A673 (cell line): ENCODE data around the gene MTR. TPM values are rescaled to one million over a fixed set of nuclear protein-coding genes. Genes with fewer than 3 reads are reported as not detected.

Experiments
- BruUV-seq: library from RNA; stranded (reverse); fragments of 400-500 nt; replicated peaks from 2 replicates; lab custom pipeline; 2021; lab: Mats Ljungman, UMichigan
- CTCF ChIA-PET: fragments of 300-600 bp; sonication (Branson Sonifier 250); formaldehyde crosslinking; loops from one replicate; lab custom pipeline; 2022; ENCODE audit warnings: antibody characterized with exemption; lab: Charles Lee
- POLR2A ChIA-PET: fragments of 300-600 bp; sonication (Branson Sonifier 250); formaldehyde crosslinking; loops from one replicate; lab custom pipeline; 2022; ENCODE audit warnings: antibody characterized with exemption; ENCODE audit not compliant: low non-redundant PET; lab: Charles Lee
- DNase-seq: peaks from one replicate; pipeline ENCODE4 v3.0.0-alpha.2; 2015; ENCODE audit warnings: low spot score
- H3K27ac ChIP-seq: fragments of 200-600 bp; sonication (generic); 2 replicates; pipeline ENCODE4 v1.5.1; 2016; ENCODE audit warnings: mixed run types, low read depth, mild to moderate bottlenecking, mixed read lengths, antibody characterized with exemption, low read length; ENCODE audit not compliant: poor library complexity, severe bottlenecking
- H3K27me3 ChIP-seq: fragments of 200-600 bp; sonication (generic); replicated peaks from 2 replicates; pipeline ENCODE4 v1.6.1; 2017; ENCODE audit warnings: mixed run types, low read depth, mild to moderate bottlenecking, mixed read lengths, antibody characterized with exemption, low read length; ENCODE audit not compliant: insufficient read depth, poor library complexity
- H3K36me3 ChIP-seq: fragments of 200-600 bp; sonication (generic); 2 replicates; pipeline ENCODE4 v1.6.1; 2016; ENCODE audit warnings: mixed run types, mild to moderate bottlenecking, mixed read lengths, antibody characterized with exemption, low read length; ENCODE audit not compliant: insufficient read depth, poor library complexity, severe bottlenecking
- H3K4me1 ChIP-seq: fragments of 200-600 bp; sonication (generic); 2 replicates; pipeline ENCODE4 v1.6.1; 2017; ENCODE audit warnings: mixed run types, mild to moderate bottlenecking, mixed read lengths, antibody characterized with exemption, low read length; ENCODE audit not compliant: insufficient read depth, poor library complexity, severe bottlenecking
- H3K4me3 ChIP-seq: fragments of 200-600 bp; sonication (generic); 2 replicates; pipeline ENCODE4 v1.5.1; 2016; ENCODE audit warnings: low read depth, mixed run types, mild to moderate bottlenecking, mixed read lengths, low read length; ENCODE audit not compliant: poor library complexity, severe bottlenecking
- H3K9me3 ChIP-seq: fragments of 200-600 bp; sonication (generic); 2 replicates; pipeline ENCODE4 v1.6.1; 2016; ENCODE audit warnings: mixed run types, low read depth, mild to moderate bottlenecking, mixed read lengths, antibody characterized with exemption, low read length; ENCODE audit not compliant: poor library complexity, severe bottlenecking
- CTCF ChIP-seq: fragments of 300-800, 200-600 bp; sonication (generic); conservative IDR thresholded peaks from 2 replicates; pipeline ENCODE4 v1.5.1; 2017; ENCODE audit warnings: low read depth, mild to moderate bottlenecking, antibody characterized with exemption, low read length, moderate library complexity, mixed read lengths
- EZH2 ChIP-seq: fragments of 200-600 bp; sonication (generic); IDR thresholded peaks from 2 replicates; pipeline ENCODE4 v1.6.1; 2017; ENCODE audit warnings: borderline replicate concordance, low read depth, mild to moderate bottlenecking, mixed read lengths, antibody characterized with exemption, low read length; ENCODE audit not compliant: poor library complexity, severe bottlenecking
- intact Hi-C: fragments of 100-400 bp; cut with micrococcal nuclease; formaldehyde crosslinking; loops from one replicate; pipeline ENCODE4 v1.10.0; 2022; ENCODE audit not compliant: unreplicated experiment
- total RNA-seq: library from RNA; stranded (reverse); gene quantifications from 2 replicates; pipeline ENCODE4 v1.2.3, GENCODE V29; 2021

The MTR gene
- total RNA-seq, 1 experiment from 2014 or later, result 36.0 TPM

GRCh38 chr1:236914375-236914774 is 119.3 kb downstream of the MTR start:
- DNase-seq, result no peak
- intact Hi-C loops, result no loop called here
- no peak for TF ChIP-seq EZH2
- no peak for TF ChIP-seq CTCF
- no peaks in the 10 kb centered on the region for H3K27me3 ChIP-seq
- no peaks in the 10 kb centered on the region for H3K4me1 ChIP-seq
- POLR2A ChIA-PET, result no interaction called here
- BruUV-seq, result no TSS peak
- CTCF ChIA-PET, result no interaction called here
- no peak overlapping the region for H3K27ac ChIP-seq
- no peaks in the 10 kb centered on the region for H3K36me3 ChIP-seq
- H3K9me3 ChIP-seq, result no peaks in the 10 kb centered on the region
- H3K4me3 ChIP-seq, result no peak overlapping the region

- ChIA-PET CTCF (no interaction called here), POLR2A (no interaction called here)
- Histone ChIP-seq H3K27me3 (no peaks in the 10 kb centered on the region), H3K4me3 (no peak overlapping the region), H3K4me1 (no peaks in the 10 kb centered on the region), H3K27ac (no peak overlapping the region), H3K36me3 (no peaks in the 10 kb centered on the region), H3K9me3 (no peaks in the 10 kb centered on the region)
- no peak for TF ChIP-seq CTCF
- TF ChIP-seq EZH2, result no peak
- no TSS peak for BruUV-seq
- no peak for DNase-seq
- intact Hi-C loops, result no loop called here
Measured at GRCh38 chr1:236916131-236916800, 121.2 kb downstream of the MTR start.

GRCh38 chr1:236917448-236917847 is 122.4 kb downstream of the MTR start:
- no peak overlapping the region for H3K4me3 ChIP-seq
- H3K36me3 ChIP-seq, result no peaks in the 10 kb centered on the region
- no TSS peak for BruUV-seq
- no peaks in the 10 kb centered on the region for H3K27me3 ChIP-seq
- POLR2A ChIA-PET, result no interaction called here
- intact Hi-C loops, result no loop called here
- no peak for DNase-seq
- H3K27ac ChIP-seq, result no peak overlapping the region
- no peaks in the 10 kb centered on the region for H3K9me3 ChIP-seq
- CTCF ChIA-PET, result no interaction called here
- H3K4me1 ChIP-seq, result no peaks in the 10 kb centered on the region
- TF ChIP-seq EZH2, result no peak

GRCh38 chr1:236920286-236920894 is 125.3 kb downstream of the MTR start:
- DNase-seq, result no peak
- H3K27me3 ChIP-seq, result no peaks in the 10 kb centered on the region
- no peaks in the 10 kb centered on the region for H3K36me3 ChIP-seq
- TF ChIP-seq EZH2, result no peak
- CTCF ChIA-PET, result no interaction called here
- H3K9me3 ChIP-seq, result no peaks in the 10 kb centered on the region
- no peaks in the 10 kb centered on the region for H3K4me1 ChIP-seq
- intact Hi-C loops, result no loop called here
- no peak overlapping the region for H3K4me3 ChIP-seq
- POLR2A ChIA-PET, result no interaction called here
- H3K27ac ChIP-seq, result no peak overlapping the region
- no TSS peak for BruUV-seq
